Stimulated activated CD8-positive, alpha-beta memory T cell treated with anti-CD3 and anti-CD28 coated beads, Interleukin-4, amount 100 ng/mL, for 48 hours (primary cell): ENCODE results near the gene QSER1.
"Not testable (repeated sequence)": the region's sequence is repeated elsewhere in the genome, so short reads cannot be mapped to it uniquely, and the experiment has no call there.

ENCODE experiments used
- DNase-seq: peaks from one replicate; pipeline ENCODE4 v3.0.0-alpha.2; 2020

QSER1 gene

GRCh38 chr11:33006010-33006409, 113.4 kb downstream of the QSER1 start:
- no peak for DNase-seq

- DNase-seq: no peak
These were observed 121.1 kb downstream of the QSER1 start for GRCh38 chr11:33013755-33014154.

DNA sequence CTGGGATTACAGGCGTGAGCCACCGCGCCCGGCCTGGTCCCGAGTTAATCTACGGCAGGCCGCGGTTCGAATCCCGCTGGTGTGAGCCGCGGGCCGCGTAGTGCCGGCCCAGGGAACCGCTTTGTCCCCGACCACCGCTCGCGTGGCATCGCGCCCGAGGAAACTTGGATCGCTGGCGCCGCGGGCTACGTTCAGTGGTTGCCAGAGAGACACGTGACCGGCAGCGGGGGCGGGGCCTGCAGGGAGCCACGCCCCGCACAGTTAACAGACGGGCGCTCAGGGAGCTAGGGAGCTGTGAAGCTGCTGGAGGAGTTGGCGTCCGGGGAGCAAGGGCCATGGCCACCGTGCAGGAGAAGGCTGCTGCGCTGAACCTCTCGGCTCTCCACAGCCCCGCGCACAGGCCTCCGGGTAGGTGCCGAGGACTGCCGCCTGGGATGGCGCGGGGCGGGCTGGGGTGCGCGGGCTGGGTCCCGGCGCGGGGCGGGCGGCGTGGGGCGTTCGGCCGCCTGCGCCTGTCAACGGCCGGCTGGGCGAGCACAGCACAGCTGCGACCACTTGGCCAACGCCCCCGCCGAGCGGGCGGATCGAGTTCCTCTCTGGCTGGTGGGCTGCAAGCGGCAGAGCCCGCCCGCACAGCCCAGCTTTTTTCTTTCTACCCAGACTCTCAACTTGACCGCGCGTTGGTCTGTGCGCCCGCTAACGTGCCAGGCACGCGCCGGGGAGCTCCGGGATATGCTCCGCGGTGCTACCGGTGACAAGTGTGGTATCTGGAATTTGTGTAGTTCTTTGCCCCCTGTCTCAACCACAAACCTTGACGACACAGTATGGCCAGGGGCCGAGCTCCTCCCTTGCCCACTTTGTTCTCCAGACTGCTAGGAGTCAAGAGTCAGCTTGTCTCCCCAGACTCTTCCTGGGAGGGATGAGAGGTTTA, 123.3 kb downstream of the QSER1 start, which contains the start of gene DEPDC7:
Gene DEPDC7 (plus strand): TSS at position 258 of the 931 bp plus-strand sequence. CDS start 78 bp downstream, at position 336.
- peak; percentile 86 for DNase-seq

- DNase-seq: no peak
These were observed 124.0 kb downstream of the QSER1 start for GRCh38 chr11:33016654-33017053.

DNA sequence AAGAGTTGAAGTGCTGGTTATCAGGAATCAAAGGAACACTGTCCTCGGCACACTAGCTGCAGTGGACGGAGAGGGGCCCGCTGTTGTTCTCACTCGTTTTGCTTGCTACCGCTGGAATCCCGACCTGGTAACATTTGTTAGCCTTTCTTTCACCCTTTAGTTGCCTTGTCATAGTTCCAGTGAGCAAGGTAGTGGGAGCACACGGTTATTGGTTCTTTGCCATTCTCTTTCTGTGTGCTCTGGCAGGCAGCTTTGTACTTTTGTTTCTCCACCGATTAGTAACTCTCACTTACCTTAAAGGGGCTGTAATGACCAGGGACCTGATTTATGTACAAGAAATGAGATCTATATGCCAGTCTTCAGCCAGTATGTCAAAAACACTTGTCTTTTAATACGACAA, 124.9 kb downstream of the QSER1 start:
- DNase-seq: no peak

DNA sequence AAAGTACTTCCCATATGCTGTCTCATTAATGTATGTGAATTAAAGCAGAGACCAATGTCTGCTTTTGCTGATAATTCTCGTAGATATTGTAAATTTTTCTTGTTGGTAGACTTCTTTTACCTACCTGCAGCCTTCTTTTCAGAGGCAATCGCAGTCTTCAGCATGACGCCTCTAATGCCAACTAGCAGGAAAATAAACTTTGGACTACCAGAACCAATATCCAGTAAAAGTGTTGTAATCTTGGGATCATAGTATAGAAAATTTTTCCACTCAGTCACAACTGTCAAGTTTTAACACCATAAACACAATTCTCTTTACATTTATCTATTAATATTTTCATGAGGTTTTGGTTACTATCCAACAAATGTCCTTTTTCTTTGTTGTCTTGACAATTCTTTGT, 125.4 kb downstream of the QSER1 start:
- no peak for DNase-seq

DNA sequence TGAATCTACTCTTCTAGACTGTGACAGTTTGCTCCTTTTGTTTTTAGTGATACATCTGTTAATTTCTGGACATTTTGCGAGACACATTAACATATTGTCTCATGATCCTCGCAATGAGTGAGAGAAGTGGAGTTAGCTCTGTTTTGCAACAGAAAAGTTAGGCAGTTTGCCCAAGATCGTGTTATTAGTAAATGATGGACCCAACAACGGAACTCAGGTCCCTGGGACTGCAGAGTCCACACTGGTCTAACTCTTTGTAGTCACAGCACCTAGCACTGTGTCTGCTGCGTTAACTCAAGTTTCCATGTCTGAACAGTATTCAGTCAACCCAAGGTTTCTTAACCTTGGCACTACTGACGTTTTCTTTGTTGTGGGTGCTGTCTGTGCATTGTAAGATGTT, 126.2 kb downstream of the QSER1 start:
- DNase-seq: no peak

DNA sequence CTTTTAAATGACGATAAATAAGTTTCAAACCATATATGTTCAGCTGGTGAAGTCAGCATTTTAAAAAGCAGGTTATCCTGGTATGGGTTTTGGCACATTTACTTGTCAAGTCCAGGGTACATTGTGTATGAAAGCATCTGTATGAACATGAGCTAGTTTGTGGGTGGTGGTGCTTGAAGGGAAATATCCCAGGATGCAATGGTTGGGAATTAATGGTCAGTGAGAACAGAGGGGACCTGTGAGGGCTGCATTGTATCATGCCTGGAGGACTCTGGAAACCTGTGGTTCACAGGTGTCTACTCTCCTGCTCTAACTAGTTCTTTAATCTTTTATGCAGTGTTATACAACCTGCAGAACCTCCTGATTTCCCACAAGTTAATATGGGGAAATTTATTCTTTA, 128.9 kb downstream of the QSER1 start:
- no peak for DNase-seq

GRCh38 chr11:33021937-33022336, 129.3 kb downstream of the QSER1 start:
- no peak for DNase-seq

DNA sequence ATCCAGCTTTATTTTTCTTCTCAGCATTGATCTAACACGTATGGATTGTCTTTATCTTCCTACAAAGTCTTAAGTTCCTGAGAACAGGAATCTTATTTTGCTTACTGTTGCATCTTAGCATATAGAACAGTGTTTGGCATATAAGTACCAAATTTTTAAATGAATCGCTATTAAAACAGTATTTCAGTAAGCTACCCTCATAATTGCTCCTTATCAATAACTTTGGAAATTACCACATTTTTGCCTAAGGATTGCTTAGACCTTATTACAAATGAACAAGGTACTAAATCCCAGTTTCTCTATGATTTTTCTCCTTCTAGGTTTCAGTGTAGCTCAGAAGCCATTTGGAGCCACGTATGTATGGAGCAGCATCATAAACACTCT, 132.7 kb downstream of the QSER1 start:
- DNase-seq: no peak

DNA sequence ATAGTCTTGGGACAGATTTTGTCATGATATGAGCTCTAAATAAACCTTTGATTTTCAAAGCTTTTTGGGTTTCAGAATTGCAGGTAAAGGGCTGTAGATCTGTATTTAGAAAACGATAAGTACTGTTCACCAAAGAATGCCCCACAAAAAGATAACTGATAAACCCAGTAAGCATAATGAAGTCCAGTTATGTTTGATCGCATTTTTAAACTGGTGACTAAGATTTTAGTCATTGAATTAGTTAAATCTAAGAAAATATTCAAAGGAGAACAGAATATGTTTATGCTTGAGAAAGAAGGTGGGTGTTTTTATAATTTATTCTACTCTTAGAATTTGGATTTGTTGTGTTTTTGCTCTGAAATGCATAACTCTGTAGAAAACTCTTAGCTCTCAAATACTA, 134.6 kb downstream of the QSER1 start:
- no peak for DNase-seq

- DNase-seq: no peak
These were observed 135.4 kb downstream of the QSER1 start for GRCh38 chr11:33027846-33028536.

- DNase-seq: no peak
These were observed 135.9 kb downstream of the QSER1 start for GRCh38 chr11:33028537-33028914.

DNA sequence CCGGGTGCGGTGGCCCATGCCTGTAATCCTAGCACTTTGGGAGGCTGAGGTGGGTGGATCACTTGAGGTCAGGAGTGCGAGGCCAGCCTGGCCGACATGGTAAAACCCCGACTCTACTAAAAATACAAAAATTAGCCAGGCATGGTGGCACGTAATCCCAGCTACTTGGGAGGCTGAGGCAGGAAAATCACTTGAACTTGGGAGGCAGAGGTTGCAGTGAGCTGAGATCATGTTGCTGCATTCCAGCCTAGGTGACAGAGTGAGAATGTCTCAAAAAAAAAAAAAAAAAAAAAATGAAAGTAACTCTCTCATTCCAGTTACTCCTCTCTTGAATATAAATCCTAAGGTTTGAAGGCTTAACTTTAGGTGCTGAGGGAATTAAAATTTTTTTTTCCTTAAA, 136.6 kb downstream of the QSER1 start:
- DNase-seq: not testable (repeated sequence)
